HepG2 (cell line): ENCODE measurements around the gene HES1. TPM values are rescaled to one million over a fixed set of nuclear protein-coding genes. Genes with fewer than 3 reads are reported as not detected.
A peak's percentile ranks its signal among the peaks of the same experiment; 100 is the strongest.

Experiments
- ARID2 ChIP-seq: sonication (generic); formaldehyde crosslinking; IDR thresholded peaks from 2 replicates; pipeline ENCODE4 v1.8.1; 2022; ENCODE audit warnings: mild to moderate bottlenecking, missing genetic modification reagents, borderline replicate concordance
- CAMTA2 ChIP-seq: sonication (generic); formaldehyde crosslinking; IDR thresholded peaks from 2 replicates; pipeline ENCODE4 v1.4.0; 2020; ENCODE audit warnings: mild to moderate bottlenecking, missing genetic modification reagents, borderline replicate concordance
- ETV5 ChIP-seq: IDR thresholded peaks from 2 replicates; pipeline ENCODE4 v1.6.1; 2018; ENCODE audit warnings: missing biosample characterization, missing genetic modification reagents, inconsistent platforms, borderline replicate concordance
- GPBP1L1 ChIP-seq: sonication (generic); formaldehyde crosslinking; IDR thresholded peaks from 2 replicates; pipeline ENCODE4 v1.5.0; 2020; ENCODE audit warnings: mild to moderate bottlenecking, missing genetic modification reagents
- HOXA3 ChIP-seq: sonication (generic); formaldehyde crosslinking; IDR thresholded peaks from 2 replicates; pipeline ENCODE4 v1.5.0; 2020; ENCODE audit warnings: missing genetic modification reagents
- LBX2 ChIP-seq: sonication (generic); formaldehyde crosslinking; IDR thresholded peaks from 2 replicates; pipeline ENCODE4 v1.5.0; 2020; ENCODE audit warnings: missing genetic modification reagents, mild to moderate bottlenecking, borderline replicate concordance
- MBNL3 ChIP-seq: fragments of 250-450 bp; sonication (Bioruptor Pico); conservative IDR thresholded peaks from 2 replicates; pipeline ENCODE4 v1.8.0; 2022; ENCODE audit warnings: mild to moderate bottlenecking, inconsistent platforms
- NKX3-1 ChIP-seq: sonication (generic); formaldehyde crosslinking; IDR thresholded peaks from 2 replicates; pipeline ENCODE4 v1.5.0; 2020; ENCODE audit warnings: missing genetic modification reagents
- POLR2A ChIP-seq, 2 experiments: IDR thresholded peaks; 2 replicates each; pipeline ENCODE4 v1.6.1; 2011; ENCODE audit warnings: low read depth in 2 of 2, low read length in 2 of 2, mild to moderate bottlenecking in 1 of 2, moderate library complexity in 1 of 2; ENCODE audit not compliant: insufficient read depth in 1 of 2
- SIX4 ChIP-seq: sonication (generic); formaldehyde crosslinking; IDR thresholded peaks from 2 replicates; pipeline ENCODE4 v1.4.0; 2020; ENCODE audit warnings: missing genetic modification reagents
- UBTF ChIP-seq: sonication (generic); formaldehyde crosslinking; IDR thresholded peaks from 2 replicates; pipeline ENCODE4 v1.4.0; 2020; ENCODE audit warnings: mild to moderate bottlenecking, missing genetic modification reagents
- ZNF20 ChIP-seq: sonication (generic); formaldehyde crosslinking; IDR thresholded peaks from 2 replicates; pipeline ENCODE4 v1.4.0; 2020; ENCODE audit warnings: mild to moderate bottlenecking, moderate library complexity, missing genetic modification reagents
- ZNF34 ChIP-seq: sonication (generic); formaldehyde crosslinking; IDR thresholded peaks from 2 replicates; pipeline ENCODE4 v1.4.0; 2020; ENCODE audit warnings: mild to moderate bottlenecking, missing genetic modification reagents, borderline replicate concordance
- ZNF589 ChIP-seq: sonication (generic); formaldehyde crosslinking; conservative IDR thresholded peaks from 2 replicates; pipeline ENCODE4 v1.8.0; 2022; ENCODE audit warnings: mild to moderate bottlenecking, moderate library complexity, missing genetic modification reagents
- ZNF615 ChIP-seq: sonication (generic); formaldehyde crosslinking; IDR thresholded peaks from 2 replicates; pipeline ENCODE4 v1.5.0; 2020; ENCODE audit warnings: mild to moderate bottlenecking, missing genetic modification reagents, borderline replicate concordance
- polyA plus RNA-seq, 8 experiments: library from polyadenylated mRNA; depleted of rRNA in 3 of 8; stranded (reverse) in 7 of 8; unstranded in 1 of 8; fragments of >200 nt; fragmentation: Illumina TruSeq in 4 of 8; extraction: Trizol in 4 of 8; gene quantifications; 2 replicates each; pipeline versions ENCODE4 v1.2.1 to v1.2.3, GENCODE V29; 2011 to 2016; ENCODE audit warnings: low read depth in 4 of 8, missing spikeins in 1 of 8, mixed read lengths in 1 of 8; ENCODE audit not compliant: insufficient read depth in 1 of 8
- total RNA-seq, 5 experiments: library from RNA; depleted of rRNA; stranded (reverse); fragments of >200 nt; fragmentation: Illumina TruSeq; extraction: Trizol; gene quantifications; 2 replicates each; pipeline ENCODE4 v1.2.3, GENCODE V29; 2016; ENCODE audit warnings: low read depth in 1 of 5

Gene HES1
- total and polyA plus RNA-seq, 2 of the 13 experiments (the other 11 are each of a cell fraction or from before 2014, with no cell fraction given): 15.4 to 19.8 TPM

GRCh38 chr3:194101592-194102432, 34.1 kb upstream of the HES1 start (continued):
- TF ChIP-seq HOXA3 (CRISPR knock-in tag): peak; percentile 56; the same call in 1 of the 2 replicates
- TF ChIP-seq ETV5 (CRISPR knock-in tag): peak; percentile 44; the same call in 1 of the 2 replicates
- TF ChIP-seq ZNF34 (CRISPR knock-in tag): peak; percentile 44; the same call in 1 of the 2 replicates
- TF ChIP-seq SIX4: 0 out of 2 replicates have a peak, but pooled peaks have one; percentile 24
- peak in 1 of 2 experiments; percentile 64; a peak in 2 of 4 replicates for TF ChIP-seq POLR2A (IDR thresholded peaks at IDR 0.05; ENCODE audit: insufficient read depth in 1 of 2, low read depth in 2 of 2, low read length in 2 of 2)
- TF ChIP-seq GPBP1L1: no peak
- TF ChIP-seq NKX3-1 (CRISPR knock-in tag): no peak
- no peak for TF ChIP-seq ZNF20 (CRISPR knock-in tag)
- TF ChIP-seq ARID2 (CRISPR knock-in tag): no peak
- TF ChIP-seq LBX2 (CRISPR knock-in tag): no peak
- TF ChIP-seq MBNL3 (CRISPR knock-in tag): no peak
- TF ChIP-seq UBTF: peak; percentile 59
- no peak for TF ChIP-seq ZNF589
- no peak for TF ChIP-seq CAMTA2 (CRISPR knock-in tag)
- no peak for TF ChIP-seq ZNF615 (CRISPR knock-in tag)
